PFSK-1 (cell line): ENCODE results near the gene STXBP5.

ENCODE experiments used
- FOXP2 ChIP-seq: optimal IDR thresholded peaks from 2 replicates; pipeline ENCODE3; 2011; ENCODE audit warnings: borderline replicate concordance, control low read depth, inconsistent platforms; ENCODE audit not compliant: insufficient read depth; ENCODE audit errors: extremely low read length, extremely low read depth
- POLR2AphosphoS5 ChIP-seq: IDR thresholded peaks from 2 replicates; pipeline ENCODE4 v1.6.1; 2012; ENCODE audit warnings: low read depth, mild to moderate bottlenecking, control low read depth, low read length, moderate library complexity
- REST ChIP-seq, 2 experiments: IDR thresholded peaks; 2 replicates each; pipeline versions ENCODE4 v1.6.1 to v1.8.0; 2011 to 2012; ENCODE audit warnings: low read depth in 2 of 2, low read length in 2 of 2, control low read depth in 1 of 2, inconsistent platforms in 1 of 2, mild to moderate bottlenecking in 1 of 2, moderate library complexity in 1 of 2; ENCODE audit not compliant: insufficient read depth in 1 of 2
- SIN3A ChIP-seq: IDR thresholded peaks from 2 replicates; pipeline ENCODE4 v1.6.1; 2012; ENCODE audit warnings: mild to moderate bottlenecking, low read length, moderate library complexity, borderline replicate concordance; ENCODE audit not compliant: insufficient read depth
- TAF1 ChIP-seq: IDR thresholded peaks from 2 replicates; pipeline ENCODE4 v1.6.1; 2012; ENCODE audit warnings: low read length, control low read depth, borderline replicate concordance; ENCODE audit not compliant: insufficient read depth

STXBP5 gene

GRCh38 chr6:147211349-147211748 is 7.1 kb downstream of the STXBP5 start:
- no peak for TF ChIP-seq REST (IDR thresholded peaks at IDR 0.05; ENCODE audit: insufficient read depth in 1 of 2, low read depth in 2 of 2, low read length in 2 of 2)
- no peak for TF ChIP-seq FOXP2
- TF ChIP-seq TAF1, result no peak
- TF ChIP-seq SIN3A, result no peak
- no peak for TF ChIP-seq POLR2AphosphoS5

GRCh38 chr6:147211831-147212230 is 7.6 kb downstream of the STXBP5 start:
- TF ChIP-seq POLR2AphosphoS5, result no peak
- TF ChIP-seq REST (IDR thresholded peaks at IDR 0.05; ENCODE audit: insufficient read depth in 1 of 2, low read depth in 2 of 2, low read length in 2 of 2), result no peak
- TF ChIP-seq TAF1, result no peak
- TF ChIP-seq SIN3A, result no peak
- TF ChIP-seq FOXP2, result no peak

GRCh38 chr6:147212622-147213021 is 8.4 kb downstream of the STXBP5 start:
- TF ChIP-seq SIN3A (no peak), POLR2AphosphoS5 (no peak), REST (IDR thresholded peaks at IDR 0.05; ENCODE audit: insufficient read depth in 1 of 2, low read depth in 2 of 2, low read length in 2 of 2) (no peak), FOXP2 (no peak), TAF1 (no peak)

GRCh38 chr6:147213772-147214171 is 9.6 kb downstream of the STXBP5 start:
- TF ChIP-seq SIN3A (no peak), POLR2AphosphoS5 (no peak), FOXP2 (no peak), TAF1 (no peak), REST (IDR thresholded peaks at IDR 0.05; ENCODE audit: insufficient read depth in 1 of 2, low read depth in 2 of 2, low read length in 2 of 2) (no peak)
